GM19035 (cell line): Measurements from ENCODE around the gene SPN.
"Not testable (repeated sequence)": the region's sequence is repeated elsewhere in the genome, so short reads cannot be mapped to it uniquely, and the experiment has no call there.

Source experiments
- ATAC-seq: cut with Tn5 transposase; IDR thresholded peaks from one replicate; pipeline ENCODE4 v1.9.1; 2021; ENCODE audit not compliant: unreplicated experiment

SPN gene

DNA sequence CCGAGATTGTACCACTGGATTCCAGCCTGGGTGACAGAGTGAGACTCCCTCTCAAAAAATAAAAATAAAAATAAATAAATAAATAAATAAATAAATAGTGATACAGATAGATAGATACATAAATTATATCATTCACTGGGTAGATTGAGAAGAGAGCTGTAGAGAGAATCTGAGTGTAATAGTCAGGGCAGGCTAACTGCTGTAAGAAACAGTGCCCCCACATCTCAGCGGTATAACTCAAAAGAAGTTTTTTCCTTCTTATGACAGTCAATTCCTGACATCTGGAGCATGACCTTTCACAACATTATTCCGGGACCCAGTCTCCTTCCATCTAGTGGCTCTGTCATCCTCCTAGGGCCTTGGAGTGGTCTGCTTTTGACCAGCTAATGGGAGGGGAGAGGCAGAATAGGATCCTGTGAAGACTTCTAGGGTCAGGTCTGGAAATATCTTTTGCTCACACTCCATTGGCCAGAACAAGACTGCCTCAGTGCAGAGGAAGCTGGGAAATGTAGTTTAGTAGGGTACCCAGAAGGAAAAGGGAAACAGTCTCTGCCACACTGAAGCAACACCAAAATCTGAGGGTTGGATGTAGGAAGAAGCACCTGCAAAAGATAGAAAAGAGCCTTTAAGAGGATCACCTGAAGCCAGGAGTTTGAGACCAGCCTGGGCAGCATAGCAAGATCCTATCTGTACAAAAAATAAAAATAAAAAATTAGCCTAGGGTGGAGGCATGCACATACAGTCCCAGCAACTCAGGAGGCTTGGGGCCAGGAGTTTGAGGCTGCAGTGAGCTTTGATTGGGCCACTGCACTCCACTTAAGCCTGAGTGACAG, 13.0 kb downstream of the SPN start:
- ATAC-seq, result no peak

DNA sequence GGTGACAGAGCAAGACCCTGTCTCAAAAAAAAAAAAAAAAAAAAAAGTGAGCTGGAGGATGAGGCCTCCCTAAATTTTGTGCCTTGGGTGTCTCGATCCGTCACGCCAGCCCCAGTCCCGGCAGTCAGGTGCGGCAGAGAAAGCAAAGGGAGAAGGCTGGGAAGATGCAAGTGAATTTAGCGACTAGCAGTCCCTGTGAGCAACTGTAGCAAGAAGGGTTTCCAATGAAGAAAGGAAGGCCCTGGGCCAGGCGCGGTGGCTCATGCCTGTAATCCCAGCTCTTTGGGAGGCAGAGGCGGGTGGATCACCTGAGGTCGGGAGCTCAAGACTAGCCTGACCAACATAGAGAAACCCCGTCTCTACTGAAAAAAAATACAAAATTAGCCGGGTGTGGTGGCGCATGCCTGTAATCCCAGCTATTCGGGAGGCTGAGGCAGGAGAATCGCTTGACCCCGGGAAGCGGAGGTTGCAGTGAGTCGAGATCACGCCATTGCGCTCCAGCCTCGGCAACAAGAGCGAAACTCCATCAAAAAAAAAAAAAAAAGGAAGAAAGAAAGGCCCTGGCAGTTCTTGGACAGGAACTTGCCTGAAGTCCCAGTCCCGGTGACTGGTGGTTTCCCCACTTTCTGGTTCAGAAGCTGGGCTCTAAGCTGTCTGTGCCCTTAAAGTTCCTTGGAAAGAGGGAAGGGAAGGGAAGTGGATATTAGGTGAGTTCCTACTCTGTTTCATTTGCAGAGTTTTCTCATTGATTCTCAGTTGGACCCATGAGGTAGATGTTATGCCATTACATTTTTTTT, 14.1 kb downstream of the SPN start:
- ATAC-seq, result no peak

- ATAC-seq, result no peak
Observed at GRCh38 chr16:29678691-29679267, 15.7 kb downstream of the SPN start, which contains the start of gene QPRT. TSS of gene QPRT (plus strand) at chr16:29679180. CDS start at chr16:29679198, 18 bp downstream.

DNA sequence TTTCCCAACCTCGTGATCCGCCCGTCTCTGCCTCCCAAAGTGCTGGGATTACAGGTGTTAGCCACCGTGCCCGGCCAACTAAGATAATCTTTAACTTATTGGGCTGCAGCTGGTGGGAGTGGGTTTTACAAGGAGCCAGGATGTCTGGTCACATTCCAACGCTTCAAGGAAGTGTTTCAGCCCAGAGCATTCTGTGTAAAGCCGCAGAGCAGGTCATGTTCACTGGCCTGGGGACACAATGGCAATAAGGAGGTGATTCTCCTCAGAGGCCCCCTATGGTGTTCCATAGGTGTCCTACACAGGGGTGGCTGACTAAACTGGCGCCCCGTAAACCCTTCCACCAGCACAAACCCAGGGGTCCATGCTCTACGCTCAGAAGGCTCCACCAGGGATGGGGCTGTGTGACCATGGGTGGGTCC, 17.1 kb downstream of the SPN start:
- no peak for ATAC-seq

- ATAC-seq, result no peak
Observed at GRCh38 chr16:29683543-29684090, 20.6 kb downstream of the SPN start.

GRCh38 chr16:29684679-29685078, 21.6 kb downstream of the SPN start:
- ATAC-seq, result no peak

DNA sequence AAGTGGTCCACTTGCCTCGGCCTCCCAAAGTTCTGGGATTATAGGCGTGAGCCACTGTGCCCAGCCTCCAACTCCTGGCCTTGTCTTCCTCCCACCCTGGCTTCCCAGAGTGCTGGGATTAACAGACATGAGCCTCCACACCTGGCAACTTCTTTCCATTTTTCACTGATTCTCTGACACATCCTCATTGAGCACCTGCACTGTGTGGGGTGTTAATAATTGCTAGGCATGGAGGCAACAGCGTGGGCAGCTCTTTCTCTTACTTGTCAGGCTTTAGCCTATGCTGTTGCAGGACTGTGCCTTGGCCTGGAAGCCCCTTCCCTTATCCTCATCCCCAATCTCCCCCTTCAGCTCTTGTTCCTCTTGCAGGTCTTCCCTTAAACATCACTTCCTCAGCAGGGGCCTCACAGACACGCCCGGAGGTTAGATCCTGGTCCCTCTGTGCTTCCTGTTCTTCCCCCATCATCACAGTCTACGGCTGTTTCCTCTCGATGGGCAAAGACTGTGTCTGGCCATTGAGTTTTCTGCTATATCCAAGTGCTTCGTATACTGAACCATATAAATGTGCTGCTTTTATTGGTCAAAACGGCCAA, 23.8 kb downstream of the SPN start:
- no peak for ATAC-seq

DNA sequence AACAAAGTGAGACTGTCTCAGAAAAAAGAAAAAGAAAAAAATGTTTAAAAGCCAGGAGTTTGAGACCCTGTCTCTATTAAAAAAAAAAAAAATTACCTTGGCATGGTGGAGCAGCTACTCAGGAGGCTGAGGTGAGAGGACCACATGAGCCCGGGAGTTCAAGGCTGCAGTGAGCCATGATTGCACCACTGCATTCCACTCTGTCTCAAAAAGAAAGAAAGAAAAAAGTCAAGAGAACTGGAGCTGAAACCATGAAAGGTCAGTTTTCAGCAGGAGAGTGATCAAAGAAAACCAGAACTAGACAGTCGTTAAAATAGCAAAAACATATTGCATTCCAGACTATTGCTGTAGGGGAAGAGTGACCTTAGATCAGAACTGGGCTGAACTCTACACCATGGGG, 24.7 kb downstream of the SPN start:
- ATAC-seq, result no peak

DNA sequence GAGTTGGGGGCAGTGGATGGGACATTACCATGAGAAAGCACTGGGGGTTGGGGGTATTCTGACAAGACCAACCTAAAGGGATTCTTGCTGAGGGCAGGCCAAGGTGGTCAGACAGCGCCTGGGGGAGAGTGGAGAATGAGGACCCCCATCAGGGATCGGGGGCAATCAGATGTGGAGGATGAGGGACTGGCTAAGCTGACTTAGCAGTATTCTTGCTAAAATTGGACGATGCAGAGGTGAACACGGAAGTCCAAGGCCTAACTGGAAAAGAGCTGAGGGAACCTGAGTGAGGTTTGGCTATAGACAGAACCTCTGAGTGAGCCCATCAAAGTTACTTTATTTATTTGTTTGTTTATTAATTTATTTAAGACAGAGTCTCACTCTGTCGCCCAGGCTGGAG, 25.1 kb downstream of the SPN start:
- ATAC-seq, result no peak

- not testable (repeated sequence) for ATAC-seq
Observed at GRCh38 chr16:29689490-29690351, 26.7 kb downstream of the SPN start.

GRCh38 chr16:29692606-29693005, 29.6 kb downstream of the SPN start:
- ATAC-seq, result not testable (repeated sequence)

GRCh38 chr16:29694384-29695195, 31.5 kb downstream of the SPN start:
- ATAC-seq, result no peak

DNA sequence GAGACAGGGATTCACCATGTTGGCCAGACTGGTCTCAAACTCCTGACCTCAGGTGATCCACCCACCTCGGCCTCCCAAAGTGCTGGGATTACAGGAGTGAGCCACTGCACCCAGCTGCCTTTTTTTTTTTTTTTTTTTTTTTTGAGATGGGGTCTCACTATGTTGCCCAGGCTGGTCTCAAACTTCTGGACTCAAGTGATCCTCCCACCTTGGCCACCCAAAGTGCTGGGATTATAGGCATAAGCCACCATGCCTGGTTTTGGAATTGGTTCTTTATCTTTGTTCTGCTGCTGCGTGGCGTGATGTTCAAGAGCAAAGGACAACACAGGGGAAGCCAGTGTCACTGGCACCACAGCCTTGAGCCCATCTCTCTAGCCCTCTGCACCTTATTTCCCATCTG, 32.6 kb downstream of the SPN start:
- ATAC-seq, result not testable (repeated sequence)

GRCh38 chr16:29696881-29697331, 33.9 kb downstream of the SPN start:
- no peak for ATAC-seq

GRCh38 chr16:29697391-29697790, 34.3 kb downstream of the SPN start:
- no peak for ATAC-seq

DNA sequence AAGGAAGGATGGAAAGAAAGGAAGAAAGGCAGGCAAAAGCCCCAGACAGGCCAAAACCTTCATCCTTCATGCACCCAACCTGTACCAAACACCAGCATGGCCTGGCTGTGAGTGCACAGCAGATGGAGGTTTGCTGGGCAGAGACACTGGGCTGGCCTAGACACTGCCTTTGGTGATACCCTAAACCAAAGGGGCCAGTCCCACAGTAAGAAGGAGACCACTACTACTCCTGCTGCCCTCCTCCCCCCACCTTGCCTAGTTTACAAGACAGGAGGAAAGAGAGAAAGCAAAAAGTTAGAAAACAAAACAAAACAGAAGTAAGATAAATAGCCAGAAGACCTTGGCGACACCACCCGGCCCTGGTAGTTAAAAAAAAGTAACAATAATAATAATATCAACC, 35.0 kb downstream of the SPN start:
- ATAC-seq, result no peak

DNA sequence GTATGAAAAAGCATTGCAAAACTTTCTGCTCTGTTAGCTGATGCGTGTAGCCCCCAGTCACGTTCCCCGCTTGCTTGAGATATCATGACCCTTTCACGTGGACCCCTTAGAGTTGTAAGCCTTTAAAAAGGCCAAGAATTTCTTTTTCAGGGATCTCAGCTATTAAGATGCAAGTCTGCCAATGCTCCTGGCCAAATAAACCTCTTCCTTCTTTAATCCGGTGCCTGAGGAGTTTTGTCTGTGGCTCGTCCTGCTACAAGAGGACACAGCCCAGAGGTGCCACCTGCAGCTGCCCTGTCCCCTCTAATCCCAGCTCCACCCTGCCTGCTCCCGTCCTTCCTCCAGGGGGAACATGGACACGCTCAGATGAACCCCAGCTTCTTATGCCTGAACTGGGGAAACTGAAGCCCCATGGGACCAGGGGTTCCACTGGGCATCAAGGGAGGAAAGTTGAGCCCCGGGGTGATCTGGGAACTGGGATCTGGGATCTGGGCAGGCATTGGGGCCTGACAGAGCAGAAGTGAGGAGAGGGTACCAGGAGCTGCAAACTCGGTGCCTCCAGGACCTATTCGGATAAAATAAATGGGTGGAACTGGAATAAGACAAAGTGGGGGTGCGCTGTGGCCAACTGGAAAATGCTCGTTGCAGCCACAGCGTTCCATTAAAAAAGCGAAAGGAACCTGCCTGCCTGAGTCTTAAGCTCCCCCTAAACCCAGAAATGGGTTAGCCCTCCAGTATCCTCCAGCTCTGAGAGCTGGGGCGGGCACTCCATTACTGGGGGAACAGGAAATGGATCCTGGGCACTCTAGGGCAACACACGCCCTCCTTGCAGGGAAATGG, 35.7 kb downstream of the SPN start:
- ATAC-seq, result no peak
